GM19043 (cell line): Measurements from ENCODE around the gene NUP210.
"Not testable (repeated sequence)": the region's sequence is repeated elsewhere in the genome, so short reads cannot be mapped to it uniquely, and the experiment has no call there.

Experiments used
- ATAC-seq: cut with Tn5 transposase; IDR thresholded peaks from one replicate; pipeline ENCODE4 v1.9.1; 2021; ENCODE audit warnings: low read depth; ENCODE audit not compliant: unreplicated experiment

NUP210 gene

GRCh38 chr3:13377741-13378140, 42.4 kb downstream of the NUP210 start:
- not testable (repeated sequence) for ATAC-seq

GRCh38 chr3:13377021-13377420, 43.1 kb downstream of the NUP210 start:
- ATAC-seq: no peak

DNA sequence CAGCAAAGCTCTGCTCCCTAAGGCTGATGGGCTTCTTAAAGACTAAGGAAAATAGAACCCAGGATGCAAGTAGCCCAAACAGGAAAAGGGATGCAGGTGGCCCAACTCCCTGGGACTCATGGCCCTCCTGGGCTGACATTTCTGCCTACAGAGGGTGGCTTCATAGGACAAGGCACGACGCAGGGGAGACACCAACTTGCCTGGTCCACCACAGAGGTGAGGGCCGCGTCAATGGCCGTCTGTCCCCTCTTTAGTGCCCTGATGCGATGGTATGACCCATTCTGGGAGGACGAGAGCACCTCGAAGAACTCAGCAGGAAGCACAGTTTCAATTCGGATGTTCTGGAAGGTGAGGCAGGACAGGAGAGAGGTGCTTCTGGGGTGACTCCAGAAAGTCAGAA, 44.0 kb downstream of the NUP210 start:
- ATAC-seq: no peak

DNA sequence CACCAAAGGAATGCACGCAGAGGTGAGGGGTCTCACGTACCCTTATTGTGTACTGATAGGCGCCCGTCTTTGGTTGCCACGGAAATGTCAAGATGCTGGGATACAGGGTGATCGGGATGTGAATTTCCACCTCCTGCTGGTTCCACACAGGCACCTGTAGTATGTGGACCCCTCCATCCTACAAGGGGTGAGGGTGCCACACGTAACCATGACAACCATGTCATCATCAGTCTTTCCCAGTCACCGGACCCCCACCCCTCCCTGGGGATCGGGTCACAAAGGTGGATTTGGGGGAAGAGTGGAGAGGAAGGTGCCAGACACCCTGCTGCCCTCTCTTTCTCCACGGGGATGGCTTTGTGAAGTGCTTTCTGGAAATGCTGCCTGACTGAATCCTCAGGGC, 44.7 kb downstream of the NUP210 start:
- ATAC-seq: no peak

- ATAC-seq: no peak
These were observed 46.0 kb downstream of the NUP210 start for GRCh38 chr3:13373975-13374586.

DNA sequence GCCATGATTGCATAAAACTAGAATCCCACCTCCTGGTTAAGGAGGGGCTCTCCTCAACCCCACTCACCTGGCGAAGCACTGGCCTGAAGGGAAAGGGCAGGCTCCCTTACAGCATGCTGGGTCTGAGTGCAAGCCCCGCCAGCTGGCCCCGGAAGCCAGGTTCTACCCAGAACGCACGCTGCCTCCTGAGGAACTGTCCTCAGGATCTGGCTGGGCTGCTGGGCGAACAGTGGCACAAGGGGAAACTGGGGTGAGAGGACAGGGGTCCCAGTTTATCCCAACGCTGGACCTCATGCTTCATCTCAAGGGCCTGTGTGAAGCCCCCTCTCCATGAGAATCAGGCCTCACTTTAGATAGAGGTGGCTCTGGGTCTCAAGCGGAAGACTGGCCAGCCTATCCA, 47.5 kb downstream of the NUP210 start:
- ATAC-seq: no peak

DNA sequence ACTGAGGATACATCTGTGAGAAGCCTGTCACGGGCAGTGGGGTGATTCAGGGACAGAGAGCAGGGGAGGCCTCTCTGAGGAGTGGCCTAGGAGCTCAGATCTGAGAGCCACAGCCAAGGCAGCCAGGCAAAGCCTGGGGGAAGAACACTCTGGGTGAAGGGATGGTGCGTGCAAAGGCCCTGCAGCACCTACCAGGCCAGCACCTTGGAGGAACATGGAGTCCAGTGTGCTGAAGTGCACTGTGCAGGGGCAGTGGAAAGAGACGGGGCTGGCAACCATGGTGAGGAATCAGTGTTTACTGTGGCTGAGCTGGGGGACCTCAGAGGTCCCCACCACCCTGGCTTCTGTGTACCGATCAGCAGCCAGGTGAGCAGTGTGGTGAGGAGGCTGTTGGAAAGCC, 48.0 kb downstream of the NUP210 start:
- ATAC-seq: no peak

GRCh38 chr3:13371100-13372075, 48.7 kb downstream of the NUP210 start:
- ATAC-seq: no peak

DNA sequence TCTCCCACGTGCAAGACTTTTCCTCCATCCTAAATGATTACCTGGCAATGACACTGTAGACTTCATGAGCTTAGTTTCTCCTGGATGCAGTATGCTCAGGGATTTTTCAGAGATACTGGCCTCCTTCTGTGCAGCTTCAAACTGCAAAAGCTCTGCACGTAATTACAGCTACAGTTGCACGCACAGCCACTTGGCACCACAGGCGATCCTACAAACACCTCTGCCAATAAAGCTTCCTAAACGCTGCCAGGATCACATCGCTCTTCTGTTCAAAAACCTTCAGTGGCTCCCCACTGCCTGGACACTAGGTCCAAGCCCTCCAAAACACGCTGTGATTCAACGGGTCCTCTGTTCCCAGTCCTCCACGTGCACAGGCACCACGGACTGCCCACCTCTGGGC, 49.5 kb downstream of the NUP210 start:
- ATAC-seq: no peak

GRCh38 chr3:13370055-13370454, 50.1 kb downstream of the NUP210 start:
- no peak for ATAC-seq

DNA sequence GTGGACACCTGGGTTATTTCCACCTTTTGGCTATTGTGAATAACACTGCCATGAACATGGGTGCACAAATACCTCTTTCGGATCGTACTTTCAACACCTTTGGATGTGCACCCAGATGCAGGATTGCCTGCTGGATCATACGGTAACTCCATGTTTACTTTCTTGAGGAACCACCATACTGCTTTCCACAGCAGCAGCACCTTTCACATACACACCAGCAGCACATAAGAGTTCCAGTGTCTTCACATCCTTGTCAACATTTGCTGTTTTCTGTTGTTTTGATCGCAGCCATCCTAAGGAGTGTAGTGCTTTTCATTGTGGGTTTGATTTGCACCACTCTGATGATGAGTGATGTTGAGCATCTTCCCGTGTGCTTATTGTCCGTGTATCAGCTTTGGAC, 51.3 kb downstream of the NUP210 start:
- no peak for ATAC-seq

DNA sequence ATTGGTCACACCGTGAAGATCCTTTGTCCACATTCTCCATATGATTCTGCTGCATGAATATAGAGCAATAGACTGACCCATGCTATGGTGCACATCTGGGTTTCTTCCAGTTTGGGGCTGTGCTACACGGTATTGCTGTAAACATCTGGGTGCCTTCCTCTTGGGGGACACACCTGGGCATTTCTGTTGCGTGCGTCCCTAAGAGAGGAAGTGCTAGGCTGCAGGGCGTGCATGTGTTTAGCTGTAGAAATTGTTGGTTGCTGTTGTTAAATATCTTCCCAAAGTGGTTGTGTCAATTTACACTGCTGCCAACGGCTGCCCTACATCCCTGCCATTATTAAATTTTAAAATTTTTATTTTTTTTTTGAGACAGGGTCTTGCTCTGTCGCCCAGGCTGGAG, 52.4 kb downstream of the NUP210 start:
- ATAC-seq: no peak

DNA sequence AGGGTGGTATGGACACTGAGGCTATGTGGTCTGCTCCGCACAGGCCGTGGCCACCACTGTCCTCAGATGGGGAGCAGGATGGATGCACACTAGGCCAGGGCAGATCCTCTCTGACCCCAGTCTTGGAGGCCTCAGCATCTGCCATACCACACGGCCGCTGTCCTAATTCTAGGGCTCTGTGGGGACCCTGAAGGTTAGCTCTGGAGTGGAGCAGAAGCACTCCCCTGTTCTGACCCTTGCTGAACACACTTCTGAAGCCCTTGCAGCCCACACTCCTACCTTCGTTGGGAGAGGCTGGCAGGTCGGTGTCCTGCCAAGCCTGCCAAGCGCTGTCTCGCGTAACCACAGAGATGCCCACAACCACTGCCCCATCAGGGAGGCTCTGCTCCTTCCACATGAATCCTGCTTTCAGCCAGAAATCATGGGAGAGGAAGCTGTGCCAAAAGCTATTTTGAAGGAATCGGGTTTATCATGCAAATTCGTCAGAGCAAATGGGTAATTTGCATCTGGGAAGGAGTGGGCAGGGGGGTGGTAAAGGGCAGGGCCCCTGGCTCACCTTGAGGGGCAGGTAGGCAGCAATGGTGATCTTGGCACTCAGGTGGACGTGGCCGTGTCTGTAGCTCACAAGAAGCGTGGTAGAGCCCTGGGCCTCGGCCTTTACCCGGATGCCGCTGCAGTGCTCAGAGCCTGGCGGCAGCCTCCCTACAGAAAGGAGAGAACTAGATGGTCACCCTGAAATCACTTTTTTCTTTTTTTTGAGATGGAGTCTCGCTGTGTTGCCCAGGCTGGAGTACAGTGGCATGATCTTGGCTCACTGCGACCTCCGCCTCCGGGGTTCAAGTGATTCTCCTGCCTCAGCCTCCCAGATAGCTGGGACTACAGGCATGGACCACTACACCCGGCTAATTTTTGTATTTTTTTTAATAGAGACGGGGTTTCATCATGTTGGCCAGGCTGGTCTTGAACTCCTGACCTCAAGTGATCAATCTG, 54.4 kb downstream of the NUP210 start:
- no peak for ATAC-seq

DNA sequence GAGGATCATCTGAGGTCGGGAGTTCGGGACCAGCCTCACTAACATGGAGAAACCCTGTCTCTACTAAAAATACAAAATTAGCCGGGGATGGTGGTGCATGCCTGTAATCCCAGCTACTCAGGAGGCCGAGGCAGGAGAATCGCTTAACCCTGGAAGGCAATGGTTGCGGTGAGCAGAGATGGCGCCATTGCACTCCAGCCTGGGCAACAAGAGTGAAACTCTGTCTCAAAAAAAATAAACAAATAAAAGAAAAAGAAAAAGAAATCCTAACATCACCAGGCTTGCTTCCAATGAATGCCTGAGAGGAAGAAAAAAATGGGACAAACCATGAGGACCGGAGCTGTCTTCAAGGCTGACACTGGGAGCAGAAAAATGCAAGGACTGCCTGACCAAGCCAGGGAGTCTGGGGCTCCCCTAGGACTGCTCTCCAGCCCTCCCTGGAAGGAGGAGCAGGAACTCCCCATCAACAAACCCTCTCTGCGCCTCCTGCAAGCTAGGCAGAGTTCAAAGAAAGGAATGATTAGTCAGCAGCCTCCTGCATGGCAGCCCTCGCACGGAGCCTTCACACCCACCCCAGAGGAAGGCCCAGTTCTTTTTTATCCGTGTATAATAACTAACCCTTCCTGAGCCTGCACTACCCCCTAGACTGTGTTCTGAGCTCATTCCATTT, 55.4 kb downstream of the NUP210 start:
- ATAC-seq: no peak

DNA sequence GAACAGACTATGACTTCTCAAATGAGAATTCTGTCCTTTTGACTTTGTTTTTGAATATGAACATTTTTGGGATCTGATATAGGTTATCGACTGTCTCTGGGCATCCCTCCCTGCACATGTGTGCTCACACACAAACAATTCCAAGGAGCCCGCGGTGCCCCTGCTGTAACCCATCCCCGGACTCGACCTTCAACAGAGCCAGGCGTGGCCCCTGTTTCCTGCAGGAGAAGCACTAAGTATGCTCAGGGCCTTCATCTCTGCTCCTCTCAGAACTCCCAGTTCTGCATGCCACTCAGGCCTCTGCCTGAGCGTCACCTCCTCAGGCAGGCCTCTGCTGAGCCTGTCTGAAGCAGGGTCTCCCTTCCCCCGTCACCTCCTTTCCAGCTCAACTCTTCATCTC, 57.6 kb downstream of the NUP210 start:
- ATAC-seq: no peak

DNA sequence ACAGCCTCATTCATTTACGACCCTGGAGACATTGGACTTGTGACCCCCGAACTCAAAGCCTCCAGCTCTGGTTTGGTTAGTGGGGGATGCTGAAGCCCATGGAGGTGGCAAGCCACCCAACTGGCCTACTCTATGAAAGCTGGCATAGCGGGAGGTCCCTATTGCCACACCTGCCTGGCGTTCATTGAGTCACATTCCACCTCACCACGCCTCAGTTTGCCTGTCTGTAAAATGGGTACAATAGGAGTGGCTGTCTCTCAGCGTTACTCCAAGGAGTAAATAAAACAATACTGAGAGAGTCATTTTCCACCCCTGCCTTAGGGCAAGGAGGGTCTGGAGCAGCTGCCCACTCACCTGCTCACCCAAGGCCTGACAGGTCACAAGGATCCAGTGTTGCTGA, 60.2 kb downstream of the NUP210 start:
- no peak for ATAC-seq

GRCh38 chr3:13358643-13359042, 61.5 kb downstream of the NUP210 start:
- no peak for ATAC-seq

GRCh38 chr3:13358051-13358450, 62.1 kb downstream of the NUP210 start:
- ATAC-seq: no peak

DNA sequence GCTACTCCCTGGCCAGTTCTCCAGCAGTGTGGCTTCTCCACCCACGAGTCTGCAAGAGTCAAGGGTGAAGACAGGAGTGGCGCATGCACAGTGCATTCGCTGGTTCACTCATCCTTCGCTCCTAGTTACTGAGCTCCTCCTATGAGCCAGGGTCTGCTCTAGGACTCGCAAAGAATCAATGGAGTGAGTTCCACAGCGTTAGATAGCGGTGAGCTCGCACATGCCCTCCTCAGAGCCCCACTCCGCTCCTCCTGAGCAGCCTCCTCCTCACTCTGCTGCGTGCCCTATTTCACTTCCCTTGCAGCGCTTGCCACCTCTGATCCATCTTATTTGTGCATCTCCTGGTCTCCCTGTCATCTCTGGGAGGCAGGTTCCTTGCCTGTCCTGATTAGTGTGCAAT, 63.0 kb downstream of the NUP210 start:
- ATAC-seq: no peak

DNA sequence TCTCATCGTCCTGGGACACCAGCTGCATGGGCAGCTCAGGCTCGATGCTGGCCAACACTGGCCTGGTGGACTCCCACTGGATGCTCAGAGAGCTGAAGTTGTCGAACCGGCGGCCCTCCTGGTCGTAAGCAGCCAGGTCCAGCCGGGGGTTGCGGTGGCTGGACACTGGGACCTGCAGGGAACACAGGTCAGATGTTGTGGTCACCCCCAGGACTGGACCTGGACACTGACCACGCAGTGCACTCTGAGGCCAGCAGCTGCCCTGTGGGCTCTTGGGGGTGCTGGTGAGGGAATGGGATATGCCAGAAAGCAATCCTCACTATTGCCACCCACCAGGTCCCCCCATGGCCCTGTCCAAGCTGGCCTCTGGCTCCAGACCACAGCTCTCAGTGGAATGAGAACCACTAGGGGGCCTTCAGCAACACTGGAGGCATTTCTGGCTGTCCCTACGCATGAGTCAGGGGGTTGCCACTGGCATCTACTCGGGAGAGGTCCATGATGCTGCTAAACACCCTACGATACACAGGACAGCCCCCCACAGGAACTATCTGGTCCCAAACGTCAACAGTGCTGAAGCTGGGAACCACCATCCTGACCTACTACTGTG, 66.1 kb downstream of the NUP210 start:
- no peak for ATAC-seq
